ENCODE results near the gene EOLA1. TPM values are rescaled to one million over a fixed set of nuclear protein-coding genes. Genes with fewer than 3 reads are reported as not detected.
A peak's percentile ranks its signal among the peaks of the same experiment; 100 is the strongest.

EOLA1 gene
- total RNA-seq, 1 donor from 2014 or later = 5.6 TPM

GRCh38 chrX:149510386-149510785 lies 30.4 kb upstream of the EOLA1 start:
- no peak for TF ChIP-seq CTCF (IDR thresholded peaks at IDR 0.05)
- Histone ChIP-seq H3K27ac (no peak overlapping the region), H3K4me3 (no peak overlapping the region), H3K4me1 (no peaks in the 10 kb centered on the region), H3K27me3 (no peaks in the 10 kb centered on the region), H3K9me3 (no peaks in the 10 kb centered on the region), H3K36me3 (no peaks in the 10 kb centered on the region)
- no peak for DNase-seq (ENCODE audit: low spot score in 2 of 2)
- intact Hi-C loops (cut with DNase I) = no loop called here

- intact Hi-C loops (cut with DNase I) = no loop called here
- no peak for TF ChIP-seq CTCF (IDR thresholded peaks at IDR 0.05)
- no peaks in the 10 kb centered on the region for H3K9me3 ChIP-seq
These were observed 29.7 kb upstream of the EOLA1 start for GRCh38 chrX:149511081-149511480.

GRCh38 chrX:149512225-149512885 lies 28.5 kb upstream of the EOLA1 start:
- Histone ChIP-seq H3K27ac (no peak overlapping the region), H3K27me3 (no peaks in the 10 kb centered on the region), H3K4me3 (no peak overlapping the region), H3K36me3 (no peaks in the 10 kb centered on the region), H3K9me3 (no peaks in the 10 kb centered on the region), H3K4me1 (no peaks in the 10 kb centered on the region)
- peak; percentile 19 to 51 (median 35) for TF ChIP-seq CTCF (IDR thresholded peaks at IDR 0.05)
- DNase-seq (ENCODE audit: low spot score in 2 of 2) = peak in 1 of 2 donors; percentile 68
- intact Hi-C loops (cut with DNase I) = no loop called here

More at GRCh38 chrX:149511081-149511480, 29.7 kb upstream of the EOLA1 start:
- Histone ChIP-seq H3K36me3 (no peaks in the 10 kb centered on the region), H3K27ac (no peak overlapping the region), H3K4me1 (no peaks in the 10 kb centered on the region), H3K4me3 (no peak overlapping the region), H3K27me3 (no peaks in the 10 kb centered on the region)
- no peak for DNase-seq (ENCODE audit: low spot score in 2 of 2)

- no peak overlapping the region for H3K4me3 ChIP-seq
- no peaks in the 10 kb centered on the region for H3K4me1 ChIP-seq
- DNase-seq (ENCODE audit: low spot score in 2 of 2) = no peak
- no peak overlapping the region for H3K27ac ChIP-seq
- TF ChIP-seq CTCF (IDR thresholded peaks at IDR 0.05) = no peak
- no peaks in the 10 kb centered on the region for H3K9me3 ChIP-seq
- no peaks in the 10 kb centered on the region for H3K27me3 ChIP-seq
- no peaks in the 10 kb centered on the region for H3K36me3 ChIP-seq
- intact Hi-C loops (cut with DNase I) = no loop called here
These were observed 26.9 kb upstream of the EOLA1 start for GRCh38 chrX:149513825-149514428.

GRCh38 chrX:149515954-149516602 lies 24.7 kb upstream of the EOLA1 start:
- no peaks in the 10 kb centered on the region for H3K4me1 ChIP-seq
- no peaks in the 10 kb centered on the region for H3K27me3 ChIP-seq
- no peak overlapping the region for H3K4me3 ChIP-seq
- intact Hi-C loops (cut with DNase I) = no loop called here
- no peak for DNase-seq (ENCODE audit: low spot score in 2 of 2)
- TF ChIP-seq CTCF (IDR thresholded peaks at IDR 0.05) = no peak
- no peaks in the 10 kb centered on the region for H3K9me3 ChIP-seq
- no peak overlapping the region for H3K27ac ChIP-seq
- no peaks in the 10 kb centered on the region for H3K36me3 ChIP-seq

All from ascending aorta (tissue), 2 donors.